Measurements from ENCODE around the gene RNLS.

DNA sequence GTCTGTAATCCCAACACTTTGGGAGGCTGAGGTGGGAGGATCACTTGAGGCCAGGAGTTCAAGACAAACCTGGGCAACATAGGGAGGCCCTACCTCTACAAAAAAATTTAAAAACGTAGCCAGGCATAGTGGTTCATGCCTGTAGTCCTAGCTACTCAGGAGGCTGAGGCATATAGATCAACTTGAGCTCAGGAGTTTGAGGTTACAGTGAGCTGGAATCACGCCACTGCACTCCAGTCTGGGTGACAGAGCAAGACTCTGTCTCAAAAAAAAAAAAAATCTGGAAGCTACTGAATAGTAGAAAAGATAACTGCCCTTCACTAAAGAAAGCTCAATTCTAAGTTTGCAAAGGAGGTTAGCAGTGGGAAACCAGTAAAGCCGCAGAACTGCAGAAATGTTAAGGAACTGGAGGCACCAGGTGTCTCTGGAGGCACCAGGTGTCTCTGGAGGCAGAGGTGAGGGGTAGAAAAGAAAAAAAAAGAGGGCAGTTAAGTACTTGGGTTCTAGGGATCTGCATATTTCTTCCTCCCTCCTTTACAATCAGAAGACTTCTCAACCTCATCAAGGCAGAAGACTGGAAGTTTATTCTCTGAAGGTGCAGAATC, 56.5 kb downstream of the RNLS start:
- TF ChIP-seq, protein P1, sequence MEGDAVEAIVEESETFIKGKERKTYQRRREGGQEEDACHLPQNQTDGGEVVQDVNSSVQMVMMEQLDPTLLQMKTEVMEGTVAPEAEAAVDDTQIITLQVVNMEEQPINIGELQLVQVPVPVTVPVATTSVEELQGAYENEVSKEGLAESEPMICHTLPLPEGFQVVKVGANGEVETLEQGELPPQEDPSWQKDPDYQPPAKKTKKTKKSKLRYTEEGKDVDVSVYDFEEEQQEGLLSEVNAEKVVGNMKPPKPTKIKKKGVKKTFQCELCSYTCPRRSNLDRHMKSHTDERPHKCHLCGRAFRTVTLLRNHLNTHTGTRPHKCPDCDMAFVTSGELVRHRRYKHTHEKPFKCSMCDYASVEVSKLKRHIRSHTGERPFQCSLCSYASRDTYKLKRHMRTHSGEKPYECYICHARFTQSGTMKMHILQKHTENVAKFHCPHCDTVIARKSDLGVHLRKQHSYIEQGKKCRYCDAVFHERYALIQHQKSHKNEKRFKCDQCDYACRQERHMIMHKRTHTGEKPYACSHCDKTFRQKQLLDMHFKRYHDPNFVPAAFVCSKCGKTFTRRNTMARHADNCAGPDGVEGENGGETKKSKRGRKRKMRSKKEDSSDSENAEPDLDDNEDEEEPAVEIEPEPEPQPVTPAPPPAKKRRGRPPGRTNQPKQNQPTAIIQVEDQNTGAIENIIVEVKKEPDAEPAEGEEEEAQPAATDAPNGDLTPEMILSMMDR (IDR thresholded peaks at IDR 0.05; ENCODE audit: low read length) = no peak
- no peak for TF ChIP-seq EZH2 (IDR thresholded peaks at IDR 0.05; ENCODE audit: borderline replicate concordance, low read length)

Measured in OCI-LY1 (cell line).